IMR-90 (cell line): ENCODE measurements around the gene MS4A6A. TPM values are rescaled to one million over a fixed set of nuclear protein-coding genes. Genes with fewer than 3 reads are reported as not detected.

ENCODE experiments used
- ATAC-seq: fragments of 200-7000 bp; cut with Tn5 transposase; 2 replicates; pipeline ENCODE4 v1.9.1; 2020; ENCODE audit warnings: low read depth, mild to moderate bottlenecking, moderate library complexity
- Bru-seq: library from RNA; stranded (reverse); fragments of 400-500 nt; gene quantifications from one replicate; lab custom pipeline; 2021; lab: Mats Ljungman, UMichigan
- BruChase-seq, 2 experiments: library from RNA; stranded (reverse); fragments of 400-500 nt; gene quantifications; one replicate each; lab custom pipeline; 2021; lab: Mats Ljungman, UMichigan
- BruUV-seq: library from RNA; stranded (reverse); fragments of 400-500 nt; replicated peaks from 2 replicates; lab custom pipeline; 2021; lab: Mats Ljungman, UMichigan
- CTCF ChIA-PET: fragments of 300-600 bp; formaldehyde crosslinking; extraction: SDS; loops from one replicate; lab custom pipeline; 2021; ENCODE audit warnings: antibody characterized with exemption; lab: Yijun Ruan, JAX
- POLR2A ChIA-PET: fragments of 300-600 bp; sonication (Branson Sonifier 250); formaldehyde crosslinking; loops from one replicate; lab custom pipeline; 2022; ENCODE audit warnings: antibody characterized with exemption; ENCODE audit not compliant: unreplicated experiment; lab: Charles Lee
- DNase-seq: peaks from one replicate; pipeline ENCODE4 v3.0.0; 2013
- H2AFZ ChIP-seq: replicated peaks from 2 replicates; pipeline ENCODE3; 2013; ENCODE audit warnings: low read length, mild to moderate bottlenecking; ENCODE audit not compliant: poor library complexity
- H2AK5ac ChIP-seq: 2 replicates; pipeline ENCODE4 v1.6.1; 2013; ENCODE audit warnings: low read depth, low read length, inconsistent platforms
- H2AK9ac ChIP-seq: replicated peaks from 2 replicates; pipeline ENCODE3; 2013; ENCODE audit warnings: mild to moderate bottlenecking, low read depth, low read length, moderate library complexity; ENCODE audit not compliant: poor library complexity
- H2BK120ac ChIP-seq: 2 replicates; pipeline ENCODE4 v1.6.1; 2013; ENCODE audit warnings: low read depth, low read length, inconsistent platforms
- H2BK15ac ChIP-seq: 3 replicates; pipeline ENCODE4 v1.6.1; 2013; ENCODE audit warnings: low read depth, low read length, inconsistent platforms
- H2BK20ac ChIP-seq: 2 replicates; pipeline ENCODE4 v1.6.1; 2013; ENCODE audit warnings: low read depth, mild to moderate bottlenecking, inconsistent platforms, low read length, moderate library complexity
- H2BK5ac ChIP-seq: 2 replicates; pipeline ENCODE4 v1.6.1; 2013; ENCODE audit warnings: mild to moderate bottlenecking, low read depth, low read length, inconsistent platforms; ENCODE audit not compliant: poor library complexity, severe bottlenecking
- H3K14ac ChIP-seq: replicated peaks from 2 replicates; pipeline ENCODE4 v1.6.1; 2013; ENCODE audit warnings: low read depth, low read length, inconsistent platforms
- H3K18ac ChIP-seq: 2 replicates; pipeline ENCODE4 v1.6.1; 2013; ENCODE audit warnings: low read depth, low read length, control low read depth
- H3K23ac ChIP-seq: 2 replicates; pipeline ENCODE4 v1.6.1; 2013; ENCODE audit warnings: low read depth, low read length, inconsistent platforms
- H3K27ac ChIP-seq: 2 replicates; pipeline ENCODE4 v1.5.1; 2013; ENCODE audit warnings: mild to moderate bottlenecking, control low read depth, low read length; ENCODE audit not compliant: insufficient read depth
- H3K27me3 ChIP-seq: 2 replicates; pipeline ENCODE4 v1.6.1; 2013; ENCODE audit warnings: low read length; ENCODE audit not compliant: control insufficient read depth, insufficient read depth
- H3K36me3 ChIP-seq: 2 replicates; pipeline ENCODE4 v1.6.1; 2013; ENCODE audit warnings: low read length, mixed read lengths; ENCODE audit not compliant: control insufficient read depth, insufficient read depth
- H3K4ac ChIP-seq: 2 replicates; pipeline ENCODE4 v1.6.1; 2013; ENCODE audit warnings: low read depth, low read length, inconsistent platforms
- H3K4me1 ChIP-seq: 2 replicates; pipeline ENCODE4 v1.6.1; 2013; ENCODE audit warnings: low read length, mixed read lengths; ENCODE audit not compliant: control insufficient read depth, insufficient read depth
- H3K4me2 ChIP-seq: 2 replicates; pipeline ENCODE4 v1.6.1; 2013; ENCODE audit warnings: low read depth, mild to moderate bottlenecking, control low read depth, low read length, moderate library complexity
- H3K4me3 ChIP-seq: 2 replicates; pipeline ENCODE4 v1.5.1; 2013; ENCODE audit warnings: low read depth, mild to moderate bottlenecking, control low read depth, low read length, moderate library complexity; ENCODE audit not compliant: insufficient read depth
- H3K56ac ChIP-seq: 2 replicates; pipeline ENCODE4 v1.6.1; 2013; ENCODE audit warnings: low read length, inconsistent platforms; ENCODE audit not compliant: insufficient read depth; ENCODE audit errors: extremely low read depth
- H3K79me1 ChIP-seq, 2 experiments: 2 replicates each; pipeline ENCODE4 v1.6.1; 2013; ENCODE audit warnings: low read length in 2 of 2, inconsistent platforms in 1 of 2, low read depth in 1 of 2
- H3K9ac ChIP-seq: 2 replicates; pipeline ENCODE4 v1.6.1; 2013; ENCODE audit warnings: low read depth, low read length, control low read depth
- H3K9me1 ChIP-seq: 2 replicates; pipeline ENCODE4 v1.6.1; 2013; ENCODE audit warnings: low read length, inconsistent platforms; ENCODE audit not compliant: insufficient read depth
- H3K9me3 ChIP-seq: 2 replicates; pipeline ENCODE4 v1.6.1; 2013; ENCODE audit warnings: low read length; ENCODE audit not compliant: control insufficient read depth, insufficient read depth
- H4K20me1 ChIP-seq: 2 replicates; pipeline ENCODE4 v1.6.1; 2013; ENCODE audit warnings: low read length, inconsistent platforms; ENCODE audit not compliant: insufficient read depth
- H4K5ac ChIP-seq: 2 replicates; pipeline ENCODE4 v1.6.1; 2013; ENCODE audit warnings: mild to moderate bottlenecking, low read depth, low read length, control low read depth
- H4K8ac ChIP-seq, 2 experiments: 2 replicates each; pipeline ENCODE4 v1.6.1; 2013; ENCODE audit warnings: low read depth in 2 of 2, low read length in 2 of 2, control low read depth in 1 of 2, inconsistent platforms in 1 of 2
- H4K91ac ChIP-seq: 2 replicates; pipeline ENCODE4 v1.6.1; 2013; ENCODE audit warnings: low read depth, low read length, inconsistent platforms; ENCODE audit not compliant: insufficient read depth
- RFX5 ChIP-seq: IDR thresholded peaks from 2 replicates; pipeline ENCODE4 v1.8.0; 2012; ENCODE audit warnings: low read depth, mild to moderate bottlenecking, low read length, moderate library complexity
- SMC3 ChIP-seq: fragments of 150-350 bp; IDR thresholded peaks from 2 replicates; pipeline ENCODE4 v1.6.1; 2016; ENCODE audit warnings: low read depth, mild to moderate bottlenecking, antibody characterized with exemption, low read length, moderate library complexity
- WGBS, 2 experiments: methylation state at CpG; one replicate each; pipeline versions ENCODE4 v1.1.5 to v1.1.7; 2013; ENCODE audit warnings: missing lambda C conversion rate in 2 of 2; ENCODE audit not compliant: insufficient read length in 1 of 2; ENCODE audit errors: extremely low coverage in 2 of 2; 5-methylcytosine and 5-hydroxymethylcytosine counted together
- dilution Hi-C: fragments of 300-500 bp; cut with HindIII; formaldehyde crosslinking; loops from one replicate; pipeline ENCODE4 v1.14.3; 2018; ENCODE audit warnings: low sequenced_read_pairs; ENCODE audit not compliant: unreplicated experiment
- in situ Hi-C: fragments of 300-500 bp; cut with MboI; formaldehyde crosslinking; loops from 3 replicates; pipeline ENCODE4 v1.14.3; 2019; ENCODE audit warnings: low sequenced_read_pairs, inconsistent platforms, mixed read lengths
- intact Hi-C: fragments of 100-400 bp; cut with micrococcal nuclease; formaldehyde crosslinking; loops from 2 replicates; pipeline ENCODE4 v1.10.0; 2022
- long read RNA-seq: library from polyadenylated mRNA; unstranded; transcript quantifications from one replicate; pipeline ENCODE4 v2.0.0, GENCODE V29; 2021; ENCODE audit not compliant: unreplicated experiment
- polyA plus RNA-seq, 3 experiments: library from polyadenylated mRNA; depleted of rRNA; stranded (reverse); fragments of >200 nt; gene quantifications; 2 replicates each; pipeline ENCODE4 v1.2.3, GENCODE V29; 2012; ENCODE audit warnings: low replicate concordance in 1 of 3
- total RNA-seq: library from RNA; depleted of rRNA; stranded (reverse); fragments of >200 nt; gene quantifications from 2 replicates; pipeline ENCODE4 v1.2.3, GENCODE V29; 2012; rRNA removed
- TF ChIP-seq, protein P1 (sequence below): fragments of 150-350 bp; IDR thresholded peaks from 2 replicates; pipeline ENCODE4 v1.6.1; 2016; ENCODE audit warnings: low read depth, mild to moderate bottlenecking, low read length, moderate library complexity, borderline replicate concordance

MS4A6A gene, protein sequence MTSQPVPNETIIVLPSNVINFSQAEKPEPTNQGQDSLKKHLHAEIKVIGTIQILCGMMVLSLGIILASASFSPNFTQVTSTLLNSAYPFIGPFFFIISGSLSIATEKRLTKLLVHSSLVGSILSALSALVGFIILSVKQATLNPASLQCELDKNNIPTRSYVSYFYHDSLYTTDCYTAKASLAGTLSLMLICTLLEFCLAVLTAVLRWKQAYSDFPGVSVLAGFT
- total RNA-seq (not detected in 2 replicates), polyA plus RNA-seq (2012; rRNA removed) (not detected in 2 replicates), Bru-seq, nascent RNA (not detected), BruChase-seq, experiment 1, labeled RNA remaining after a 6-hour chase (not detected), BruChase-seq, experiment 2, labeled RNA remaining after a 2-hour chase (not detected)
- polyA plus RNA-seq (2012; cell fraction: cytosol; rRNA removed) = not detected in 2 replicates
- polyA plus RNA-seq (2012; cell fraction: nucleus; rRNA removed; ENCODE audit: low replicate concordance) = not detected in 2 replicates
- long read RNA-seq = 0 reads

DNA sequence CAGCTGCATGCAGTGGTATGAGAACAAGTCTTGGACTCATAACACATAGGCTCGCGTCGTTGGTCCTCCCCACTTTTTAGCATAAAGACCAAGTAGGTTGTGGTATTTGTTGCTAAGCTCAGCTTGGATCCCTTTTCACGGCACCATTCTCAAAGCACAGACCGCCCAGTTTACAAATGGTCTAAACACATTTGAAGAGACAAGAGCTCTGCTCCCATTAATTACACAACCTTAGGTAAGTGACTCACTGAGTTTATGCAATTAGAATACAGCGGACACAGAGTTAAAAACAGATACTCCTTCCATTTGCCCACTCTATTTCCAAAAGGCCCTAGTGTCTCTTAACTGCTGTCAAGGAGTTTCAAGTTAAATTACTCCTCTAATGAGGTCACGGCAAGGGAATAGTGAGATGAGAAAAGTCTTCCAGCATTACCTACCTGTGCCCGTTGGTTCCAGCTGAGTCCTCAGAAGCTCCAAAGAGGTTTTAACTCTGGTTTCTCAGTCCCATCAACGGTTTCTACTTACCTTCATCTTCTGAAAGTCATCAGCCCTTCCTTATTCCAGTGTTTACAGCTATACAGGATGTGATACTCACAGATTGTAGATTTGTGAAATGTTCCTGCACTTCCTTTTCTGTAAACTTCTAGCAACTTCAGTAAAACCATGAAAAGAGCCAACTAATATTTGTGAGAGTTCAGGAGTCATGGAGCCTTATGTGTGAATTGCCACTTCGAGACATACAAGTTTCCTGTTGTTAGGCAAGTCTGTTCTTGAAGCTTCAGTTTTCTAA, at the start of gene MS4A6A:
MS4A6A (minus strand) TSS at position 543 of the 790 bp plus-strand sequence. CDS start 1,356 bp downstream, outside the sequence.
- H2AK5ac ChIP-seq = no peak within 1 kb of the TSS
- H3K79me1 ChIP-seq = no peaks in the 10 kb centered on the region
- BruUV-seq = no TSS peak
- no peak within 1 kb of the TSS for H3K4me2 ChIP-seq
- H4K5ac ChIP-seq = no peak within 1 kb of the TSS
- H3K27me3 ChIP-seq = no peaks in the 10 kb centered on the region
- WGBS, 2 experiments = no CpG with 5 or more reads among the region's 10 CpGs
- no peak within 1 kb of the TSS for H2AFZ ChIP-seq
- H2BK20ac ChIP-seq = no peak within 1 kb of the TSS
- no peak within 1 kb of the TSS for H3K4me3 ChIP-seq
- in situ Hi-C loops = loop anchor here (25.0 kb wide), 1 partner anchor 345 kb away; the partner anchor contains the start of gene CBLIF
- POLR2A ChIA-PET = no interaction called here
- dilution Hi-C loops = no loop called here
- H3K18ac ChIP-seq = no peak within 1 kb of the TSS
- no peaks in the 10 kb centered on the region for H3K4me1 ChIP-seq
- intact Hi-C loops = no loop called here
- CTCF ChIA-PET = interaction anchor here (0.5 kb wide), 1 partner anchor 229 kb away, joined by 3 read pairs; no protein-coding TSS in a partner anchor
- DNase-seq (no peak), ATAC-seq (no peak)
- no peaks in the 10 kb centered on the region for H3K36me3 ChIP-seq
- peaks cover 2% of the 10 kb centered on the region; the same call in 1 of the 2 replicates for H3K9me3 ChIP-seq
- H3K56ac ChIP-seq = no peak within 1 kb of the TSS
- no peak within 1 kb of the TSS for H4K8ac ChIP-seq
- no peak within 1 kb of the TSS for H3K4ac ChIP-seq
- H2BK120ac ChIP-seq = no peak within 1 kb of the TSS
- no peak within 1 kb of the TSS for H2BK15ac ChIP-seq
- H3K9ac ChIP-seq = no peak within 1 kb of the TSS
- H2AK9ac ChIP-seq = no peak within 1 kb of the TSS
- no peak within 1 kb of the TSS for H3K23ac ChIP-seq
- no peak within 1 kb of the TSS for H2BK5ac ChIP-seq
- H3K9me1 ChIP-seq = no peaks in the 10 kb centered on the region
- TF ChIP-seq, protein P1, sequence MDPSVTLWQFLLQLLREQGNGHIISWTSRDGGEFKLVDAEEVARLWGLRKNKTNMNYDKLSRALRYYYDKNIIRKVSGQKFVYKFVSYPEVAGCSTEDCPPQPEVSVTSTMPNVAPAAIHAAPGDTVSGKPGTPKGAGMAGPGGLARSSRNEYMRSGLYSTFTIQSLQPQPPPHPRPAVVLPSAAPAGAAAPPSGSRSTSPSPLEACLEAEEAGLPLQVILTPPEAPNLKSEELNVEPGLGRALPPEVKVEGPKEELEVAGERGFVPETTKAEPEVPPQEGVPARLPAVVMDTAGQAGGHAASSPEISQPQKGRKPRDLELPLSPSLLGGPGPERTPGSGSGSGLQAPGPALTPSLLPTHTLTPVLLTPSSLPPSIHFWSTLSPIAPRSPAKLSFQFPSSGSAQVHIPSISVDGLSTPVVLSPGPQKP = no peak
- TF ChIP-seq RFX5 (no peak), SMC3 (no peak)
- no peak within 1 kb of the TSS for H3K27ac ChIP-seq
- H4K91ac ChIP-seq = no peak within 1 kb of the TSS
- no peak within 1 kb of the TSS for H3K14ac ChIP-seq
- H4K20me1 ChIP-seq = no peaks in the 10 kb centered on the region
